ENCODE results near the gene NRROS.
"Not testable (repeated sequence)": the region's sequence is repeated elsewhere in the genome, so short reads cannot be mapped to it uniquely, and the experiment has no call there.

The NRROS gene

GRCh38 chr3:196624907-196625306 lies 14.6 kb upstream of the NRROS start:
- DNase-seq (ENCODE audit: low read depth), result no peak

GRCh38 chr3:196625331-196625730 lies 14.2 kb upstream of the NRROS start:
- DNase-seq (ENCODE audit: low read depth), result no peak

- no peak for DNase-seq (ENCODE audit: low read depth)
These were observed 11.6 kb upstream of the NRROS start for GRCh38 chr3:196627918-196628231.

GRCh38 chr3:196629228-196629627 lies 10.3 kb upstream of the NRROS start:
- no peak for DNase-seq (ENCODE audit: low read depth)

DNA sequence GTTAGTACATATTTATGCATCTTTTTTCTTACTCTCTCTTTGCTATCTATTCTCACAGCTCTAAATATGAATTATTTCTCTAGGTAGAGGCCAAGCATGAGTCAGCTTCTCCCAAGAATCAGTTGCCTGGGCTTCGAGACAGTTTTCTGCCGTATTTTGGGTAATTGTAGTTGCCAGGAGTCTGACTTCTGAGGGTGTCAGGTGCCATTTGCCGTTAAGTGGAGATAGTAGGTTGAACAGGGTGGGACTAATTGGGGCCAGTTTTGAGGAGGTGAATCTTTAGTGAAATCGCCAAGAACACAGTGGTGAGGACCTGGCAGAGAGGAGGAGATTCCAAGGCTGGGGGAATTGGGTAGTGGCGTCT lies 7.8 kb upstream of the NRROS start:
- DNase-seq (ENCODE audit: low read depth), result no peak

- peak; percentile 70 for DNase-seq (ENCODE audit: low read depth)
These were observed 7.3 kb upstream of the NRROS start for GRCh38 chr3:196632046-196632751.

DNA sequence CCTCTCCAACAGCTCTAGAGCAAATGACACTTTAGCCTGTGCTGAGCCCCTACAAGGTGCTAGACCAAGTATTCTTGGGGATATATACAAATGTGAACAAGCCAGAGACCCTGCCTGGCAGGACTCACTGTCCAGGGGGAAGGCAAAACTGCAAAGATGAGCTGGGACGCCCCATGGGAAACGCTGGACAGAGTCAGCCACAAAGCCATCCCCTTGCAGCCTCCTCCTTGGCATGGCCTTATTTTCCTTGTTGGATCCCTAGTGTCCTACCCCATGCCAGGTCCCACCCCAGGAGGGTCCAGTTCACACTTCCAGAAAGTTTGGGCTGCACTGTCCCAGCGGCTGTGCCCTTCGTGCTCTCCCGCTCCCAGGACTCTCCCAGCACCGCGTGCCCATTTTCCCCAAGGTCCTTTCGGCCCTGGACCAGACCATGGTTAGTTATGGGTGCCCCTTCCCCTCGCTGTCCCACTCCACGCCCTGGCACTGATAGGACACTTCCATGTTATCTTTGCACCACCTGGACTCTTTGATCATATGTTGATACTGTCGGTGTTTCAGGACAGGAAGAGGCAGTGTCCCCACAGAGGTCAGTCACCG lies 5.8 kb upstream of the NRROS start:
- DNase-seq (ENCODE audit: low read depth), result no peak

DNA sequence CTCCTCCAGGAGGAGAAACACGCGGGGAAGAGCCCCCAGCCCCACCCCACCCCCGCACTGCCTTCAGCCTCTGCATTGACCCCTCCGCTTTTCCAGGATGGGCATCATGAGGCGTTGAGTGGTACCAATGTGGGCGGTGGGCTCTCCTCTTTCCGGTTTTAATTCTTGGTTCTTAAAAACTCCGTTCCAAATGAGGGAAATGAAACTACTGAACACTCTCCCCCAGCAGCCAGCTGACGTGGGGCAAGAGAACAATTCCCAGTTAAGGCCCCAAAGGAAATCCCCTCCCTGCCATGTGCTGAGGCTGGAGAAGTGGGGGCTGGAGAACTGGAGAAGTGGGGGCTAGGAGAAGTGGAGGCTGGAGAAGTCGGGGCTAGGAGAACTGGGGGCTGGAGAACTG lies 5.3 kb upstream of the NRROS start:
- DNase-seq (ENCODE audit: low read depth), result no peak

- no peak for DNase-seq (ENCODE audit: low read depth)
These were observed 4.7 kb upstream of the NRROS start for GRCh38 chr3:196634829-196635228.

DNA sequence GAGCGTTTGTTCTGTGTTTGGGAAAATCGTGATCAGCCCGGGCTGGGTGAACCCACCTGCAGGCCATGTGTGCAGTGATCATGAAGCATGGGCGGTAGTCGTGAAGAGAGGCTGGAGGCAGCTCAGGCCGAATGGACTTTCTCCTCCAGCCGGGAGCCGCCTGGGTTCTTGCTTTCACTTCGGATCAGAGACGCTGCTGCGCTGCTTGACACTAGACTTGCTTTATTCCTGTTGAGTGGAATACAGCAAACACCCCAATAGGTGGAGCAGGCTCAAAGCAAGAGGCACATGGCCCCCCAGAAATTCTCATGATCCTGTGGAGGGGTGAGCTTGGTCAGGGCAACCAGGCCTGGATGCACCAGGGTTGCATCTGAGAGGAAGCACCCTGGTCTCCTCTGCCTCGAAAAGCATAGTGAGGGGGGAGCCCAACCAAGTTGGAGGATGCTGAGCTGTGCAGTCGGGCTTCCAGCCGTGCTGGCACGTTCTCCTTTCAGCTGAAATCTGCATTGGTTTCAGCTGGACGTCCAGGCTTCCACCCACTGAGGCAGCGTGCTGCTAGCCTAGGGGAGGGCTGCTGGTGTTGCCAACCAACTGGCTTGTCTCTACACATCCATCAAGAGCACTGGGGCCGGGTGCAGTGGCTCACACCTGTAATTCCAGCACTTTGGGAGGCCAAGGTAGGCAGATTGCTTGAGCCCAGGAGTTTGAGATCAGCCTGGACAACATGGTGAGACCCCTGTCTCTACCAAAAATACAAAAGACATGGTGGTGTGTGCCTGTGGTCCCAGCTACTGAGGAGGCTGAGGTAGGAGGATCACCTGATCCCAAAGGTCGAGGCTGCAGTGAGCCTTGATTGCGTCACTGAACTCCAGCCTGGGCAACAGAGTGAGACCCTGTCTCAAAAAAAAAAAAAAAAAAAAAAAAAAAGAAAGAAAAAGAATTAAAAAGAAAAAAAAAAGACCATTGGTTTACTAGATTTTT lies 2.8 kb upstream of the NRROS start:
- DNase-seq (ENCODE audit: low read depth), result no peak

- DNase-seq (ENCODE audit: low read depth), result not testable (repeated sequence)
These were observed 1.6 kb upstream of the NRROS start for GRCh38 chr3:196637941-196638340.

- DNase-seq (ENCODE audit: low read depth), result no peak
These were observed 522 bp upstream of the NRROS start for GRCh38 chr3:196638861-196639482.

- DNase-seq (ENCODE audit: low read depth), result no peak
These were observed 964 bp downstream of the NRROS start for GRCh38 chr3:196640297-196641018.

GRCh38 chr3:196641333-196642054 lies 2.0 kb downstream of the NRROS start:
- no peak for DNase-seq (ENCODE audit: low read depth)

- DNase-seq (ENCODE audit: low read depth), result no peak
These were observed 2.9 kb downstream of the NRROS start for GRCh38 chr3:196642434-196642833.

GRCh38 chr3:196643201-196643749 lies 3.8 kb downstream of the NRROS start:
- no peak for DNase-seq (ENCODE audit: low read depth)

- no peak for DNase-seq (ENCODE audit: low read depth)
These were observed 4.3 kb downstream of the NRROS start for GRCh38 chr3:196643761-196644160.

GRCh38 chr3:196645096-196645495 lies 5.6 kb downstream of the NRROS start:
- DNase-seq (ENCODE audit: low read depth), result no peak

GRCh38 chr3:196645897-196646665 lies 6.6 kb downstream of the NRROS start:
- DNase-seq (ENCODE audit: low read depth), result no peak

DNA sequence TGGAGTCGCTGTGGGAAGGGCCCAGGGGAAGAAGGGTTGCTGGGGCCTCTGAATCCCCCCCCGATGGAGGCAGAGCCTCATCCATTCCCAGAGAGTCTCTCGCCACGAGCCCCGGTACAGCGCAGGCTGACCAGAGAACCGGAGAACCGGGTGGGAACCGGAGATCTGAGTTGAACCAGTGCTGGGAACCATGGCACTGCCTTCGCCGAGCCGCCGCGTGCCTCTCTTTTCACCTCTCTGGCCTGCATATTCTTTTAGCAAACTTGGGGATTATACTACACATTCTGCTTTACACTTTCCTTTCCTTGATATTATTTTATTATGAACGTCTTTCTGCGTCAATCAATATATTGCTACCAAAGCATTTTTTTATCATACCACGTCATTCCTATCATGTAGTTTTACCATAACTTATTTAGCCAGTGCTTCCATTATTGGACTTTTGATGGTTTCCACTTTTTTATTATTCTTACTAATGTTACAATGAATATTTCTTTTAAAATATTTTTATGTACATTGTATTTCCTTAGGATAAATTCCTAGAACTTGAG lies 7.2 kb downstream of the NRROS start:
- DNase-seq (ENCODE audit: low read depth), result no peak

Data from stimulated activated CD8-positive, alpha-beta memory T cell treated with anti-CD3 and anti-CD28 coated beads, Interleukin-7, amount 100 ng/mL, for 24 hours (primary cell).